Measurements from ENCODE around the gene NGDN.
A peak's percentile ranks its signal among the peaks of the same experiment; 100 is the strongest.

The NGDN gene

DNA sequence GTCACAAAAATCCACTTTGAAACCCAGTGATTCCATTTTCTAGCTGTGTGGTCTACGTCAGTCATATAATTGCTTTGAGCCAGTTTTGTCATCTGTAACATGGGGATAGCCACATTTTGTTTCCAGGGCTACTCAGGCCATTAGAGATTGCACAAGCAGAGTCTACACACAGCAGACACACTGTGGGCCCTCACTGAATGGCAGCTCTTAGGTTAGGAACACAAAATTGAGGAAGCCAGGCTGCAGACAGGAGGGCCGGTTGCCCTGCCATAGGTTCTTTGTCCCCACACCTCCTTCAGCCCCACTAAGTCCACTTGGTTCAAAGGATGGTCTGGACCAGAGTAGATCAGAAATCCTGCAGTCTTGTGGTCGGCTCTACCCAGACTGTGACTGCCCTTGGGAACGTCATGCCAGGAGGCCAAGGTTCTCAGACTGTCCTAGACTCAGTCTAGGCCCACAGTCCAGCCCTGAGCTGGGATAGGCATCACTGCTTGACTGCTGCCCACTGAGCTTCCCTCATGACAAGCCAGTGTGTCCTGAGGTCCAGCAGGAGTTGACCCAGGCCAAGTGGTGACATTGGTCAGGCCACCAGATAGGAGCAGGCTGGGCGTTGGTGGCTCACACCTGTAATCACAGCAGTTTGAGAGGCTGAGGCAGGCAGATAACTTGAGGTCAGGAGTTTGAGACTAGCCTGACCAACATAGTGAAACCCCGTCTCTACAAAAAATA lies 30.2 kb upstream of the NGDN start:
- DNase-seq = no peak

GRCh38 chr14:23441076-23441475 lies 28.4 kb upstream of the NGDN start:
- DNase-seq = no peak

DNA sequence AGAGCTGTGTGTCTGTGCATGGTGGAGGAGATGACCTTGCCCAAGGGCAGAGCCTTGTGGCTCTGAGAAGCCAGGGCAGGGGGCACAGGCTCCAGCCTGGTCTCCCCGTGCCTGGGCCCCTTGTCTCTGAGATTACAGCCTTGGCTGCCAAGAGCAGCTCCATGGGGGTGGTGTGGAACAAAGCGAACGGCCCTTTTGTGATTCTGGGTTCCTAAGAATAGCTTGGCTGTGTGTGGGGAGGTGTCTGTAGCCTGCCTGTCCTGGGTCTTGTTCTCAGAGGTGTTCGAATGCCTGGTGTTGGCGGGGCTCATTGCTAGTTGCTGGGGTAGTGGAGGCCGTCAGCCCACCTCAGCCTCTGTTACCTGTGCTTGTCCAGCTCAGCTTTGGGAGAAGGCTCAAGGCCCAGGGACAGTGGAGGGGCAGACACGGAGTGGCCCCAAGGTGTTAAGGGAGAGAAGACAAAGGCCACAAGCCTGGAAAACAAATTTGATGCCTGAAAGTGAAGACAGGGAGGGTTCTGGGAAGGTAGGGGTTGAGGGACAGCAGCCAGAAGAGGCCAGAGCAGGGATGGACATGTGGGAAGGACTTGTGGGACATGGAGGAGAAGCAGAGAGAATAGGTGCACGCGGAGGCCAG lies 26.7 kb upstream of the NGDN start:
- peak; percentile 9 for DNase-seq

- DNase-seq = peak; percentile 24
Observed at GRCh38 chr14:23443411-23443812, 26.1 kb upstream of the NGDN start.

- DNase-seq = no peak
Observed at GRCh38 chr14:23443881-23444280, 25.6 kb upstream of the NGDN start.

DNA sequence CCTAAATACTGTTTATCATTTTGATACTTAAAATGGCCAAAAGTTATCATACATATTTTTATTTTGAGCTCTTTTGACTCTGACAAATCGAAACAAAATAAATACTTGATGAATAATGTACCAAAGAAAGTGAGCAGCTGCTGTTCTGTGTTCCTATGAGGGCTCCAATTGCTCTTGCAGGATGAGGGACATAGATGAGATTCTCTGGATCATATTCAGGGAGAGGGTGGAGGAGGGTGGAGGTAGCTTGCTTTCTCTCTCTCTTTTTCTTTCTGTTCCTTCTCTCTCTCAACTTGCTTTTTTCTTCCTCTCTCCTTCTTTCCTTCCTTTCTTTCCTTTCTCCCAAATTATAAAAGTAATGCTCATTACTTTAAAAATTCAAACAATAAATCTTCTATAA lies 25.2 kb upstream of the NGDN start:
- DNase-seq = no peak

GRCh38 chr14:23445773-23446172 lies 23.7 kb upstream of the NGDN start:
- DNase-seq = peak; percentile 81

DNA sequence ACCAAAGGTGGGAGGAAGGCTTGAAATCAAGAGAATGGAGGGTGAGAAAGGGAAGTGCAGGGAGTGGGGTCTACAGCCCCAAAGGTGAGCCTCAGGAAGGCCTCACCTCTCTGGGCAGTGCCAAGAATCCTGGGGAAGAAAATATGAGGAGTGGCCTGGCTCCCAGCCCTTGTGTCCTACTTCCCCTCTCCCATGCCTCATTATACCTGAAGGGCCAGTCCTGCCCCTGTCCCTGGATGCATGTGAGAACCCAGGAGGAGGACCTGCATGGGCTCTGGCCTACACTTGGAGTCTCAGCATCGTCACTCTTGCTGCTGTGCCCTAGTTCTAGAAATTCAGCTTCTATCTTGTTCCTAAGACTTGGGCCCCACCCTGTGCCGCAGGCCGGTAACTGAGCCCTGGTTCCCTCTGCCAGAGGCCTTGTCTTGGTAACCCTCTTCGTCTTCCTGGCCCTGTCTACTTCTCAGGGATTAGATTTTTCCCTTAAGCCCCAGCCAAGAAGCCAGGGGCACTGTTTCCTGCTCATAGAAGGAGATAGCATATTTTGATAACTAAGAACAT lies 23.1 kb upstream of the NGDN start:
- DNase-seq = peak; percentile 25

- DNase-seq = peak; percentile 37
Observed at GRCh38 chr14:23447361-23448350, 21.8 kb upstream of the NGDN start.

DNA sequence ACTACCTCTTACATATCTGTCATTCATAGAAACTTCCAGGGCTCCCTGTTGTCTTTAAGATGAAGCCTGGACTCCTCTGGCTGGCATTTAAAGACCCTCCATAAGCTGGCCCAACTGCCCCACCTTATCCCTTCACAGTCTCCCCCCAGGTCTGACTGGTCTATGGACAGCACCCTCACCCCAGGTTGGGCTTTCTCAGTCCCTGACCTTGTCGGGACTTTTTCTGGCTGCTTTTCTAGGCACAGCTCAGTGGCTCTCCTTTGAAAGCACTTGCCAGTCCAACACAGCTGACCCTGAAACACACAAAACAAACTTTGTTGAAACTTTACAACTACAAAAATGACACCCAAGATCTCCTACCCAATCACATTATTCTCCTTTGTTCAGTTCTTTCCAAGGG lies 20.2 kb upstream of the NGDN start:
- no peak for DNase-seq

- no peak for DNase-seq
Observed at GRCh38 chr14:23450379-23450778, 19.1 kb upstream of the NGDN start.

GRCh38 chr14:23452237-23452636 lies 17.3 kb upstream of the NGDN start:
- no peak for DNase-seq

- DNase-seq = peak; percentile 7
Observed at GRCh38 chr14:23454445-23454856, 15.1 kb upstream of the NGDN start.

DNA sequence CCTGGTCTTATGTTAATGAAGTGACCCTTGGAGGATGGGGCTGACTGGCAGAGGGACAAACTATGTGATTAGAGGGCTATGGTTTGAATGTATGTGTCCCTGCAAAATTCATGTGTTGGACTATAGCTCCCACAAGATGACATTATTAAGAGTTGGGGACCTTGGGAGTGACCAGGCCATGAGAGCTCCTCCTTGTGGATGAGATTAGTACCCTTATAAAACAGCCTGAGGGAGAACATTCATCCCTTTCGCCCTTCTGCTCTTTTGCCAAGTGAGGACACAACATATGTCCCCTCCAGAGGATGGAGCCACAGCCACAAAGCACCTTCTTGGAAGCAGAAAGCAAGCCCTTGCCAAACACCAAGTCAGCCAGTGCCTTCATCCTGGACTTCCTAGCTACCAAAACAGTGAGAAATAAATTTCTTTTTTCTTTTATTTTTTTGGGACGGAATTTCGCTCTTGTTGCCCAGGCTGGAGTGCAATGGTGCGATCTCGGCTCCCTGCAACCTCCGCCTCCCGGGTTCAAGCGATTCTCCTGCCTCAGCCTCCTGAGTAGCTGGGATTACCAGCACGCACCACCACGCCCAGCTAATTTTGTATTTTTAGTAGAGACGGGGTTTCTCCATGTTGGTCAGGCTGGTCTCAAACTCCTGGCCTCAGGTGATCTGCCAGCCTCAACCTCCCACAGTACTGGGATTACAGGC lies 12.5 kb upstream of the NGDN start:
- DNase-seq = peak; percentile 18

GRCh38 chr14:23457587-23458445 lies 11.7 kb upstream of the NGDN start:
- DNase-seq = no peak

- DNase-seq = no peak
Observed at GRCh38 chr14:23460960-23461359, 8.5 kb upstream of the NGDN start.

DNA sequence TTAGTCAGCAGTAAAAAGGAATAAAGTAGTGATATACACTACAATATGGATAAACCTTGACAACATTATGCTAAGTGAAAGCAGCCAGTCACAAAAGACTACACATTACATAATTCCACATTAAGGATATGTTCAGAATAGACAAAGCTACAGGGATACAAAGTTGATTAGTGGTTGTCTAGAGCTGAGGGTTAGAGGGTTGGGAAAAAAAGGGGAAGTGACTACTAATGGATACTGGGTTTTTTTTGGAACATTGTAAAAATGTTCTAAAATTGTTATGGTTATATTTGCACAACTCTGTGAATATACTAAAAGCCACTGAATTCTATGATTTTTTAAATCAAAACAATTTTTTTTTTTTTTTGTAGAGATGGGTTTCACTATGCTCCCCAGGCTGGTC lies 4.8 kb upstream of the NGDN start:
- no peak for DNase-seq

GRCh38 chr14:23465261-23465660 lies 4.2 kb upstream of the NGDN start:
- DNase-seq = no peak

GRCh38 chr14:23468704-23469126 lies 788 bp upstream of the NGDN start:
- no peak for DNase-seq

GRCh38 chr14:23469906-23470403 lies 452 bp downstream of the NGDN start:
- no peak for DNase-seq

- DNase-seq = no peak
Observed at GRCh38 chr14:23470947-23471346, 1.4 kb downstream of the NGDN start.
